Inflammatory macrophage treated with lipopolysaccharide for 4 hours (primary cell): Measurements from ENCODE around the gene PRPH.
A peak's percentile ranks its signal among the peaks of the same experiment; 100 is the strongest.
"Not testable (repeated sequence)": the region's sequence is repeated elsewhere in the genome, so short reads cannot be mapped to it uniquely, and the experiment has no call there.

Experiments used
- DNase-seq: peaks from one replicate; pipeline ENCODE4 v3.0.0-alpha.2; 2020

Gene PRPH

GRCh38 chr12:49295082-49295936, at the start of gene PRPH:
PRPH (plus strand) TSS chr12:49295147; CDS start chr12:49295201, 54 bp downstream.
- no peak for DNase-seq

DNA sequence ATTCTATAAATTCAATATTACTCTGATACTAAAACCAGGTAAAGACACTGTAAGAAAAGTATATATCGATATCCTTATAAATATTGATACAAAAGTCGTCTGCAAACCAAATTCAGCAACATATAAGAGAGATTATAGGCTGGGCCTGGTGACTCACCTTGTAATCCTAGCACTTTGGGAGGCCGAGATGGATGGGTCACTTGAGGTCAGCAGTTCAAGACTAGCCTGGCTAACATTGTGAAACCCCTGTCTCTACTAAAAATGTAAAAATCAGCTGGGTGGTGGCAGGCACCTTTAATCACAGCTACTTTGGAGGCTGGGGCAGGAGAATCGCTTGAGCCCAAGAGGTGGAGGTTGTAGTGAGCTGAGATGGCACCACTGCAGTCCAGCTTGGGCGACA, 43.6 kb upstream of the PRPH start:
- DNase-seq = no peak

DNA sequence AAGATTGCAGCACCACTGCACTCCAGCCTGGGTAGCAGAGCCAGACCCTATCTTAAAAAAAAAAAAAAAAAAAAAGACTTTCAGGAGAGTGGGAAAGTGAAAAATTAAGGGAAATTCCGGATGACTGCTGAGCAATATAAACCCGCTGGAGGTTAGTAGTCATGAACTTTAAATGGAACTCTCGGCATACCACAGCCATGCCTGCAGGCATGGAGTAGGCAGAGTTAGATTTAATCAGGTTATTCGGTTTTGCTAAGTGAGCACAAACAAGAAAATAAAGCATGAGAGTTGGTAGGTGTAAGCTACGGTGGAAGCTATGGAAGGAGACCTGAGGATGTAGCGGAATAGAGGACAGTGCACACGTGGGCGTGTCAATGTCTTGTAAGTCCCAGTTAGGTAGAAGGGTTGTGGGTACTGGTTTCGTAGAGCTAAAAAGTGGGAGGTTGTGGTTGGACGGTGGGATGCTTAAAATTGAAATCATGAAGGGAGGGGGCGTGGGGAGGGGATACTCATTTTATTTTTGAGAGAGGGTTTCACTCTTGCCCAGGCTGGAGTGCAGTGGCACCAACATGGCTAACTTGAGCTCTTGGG, 41.8 kb upstream of the PRPH start:
- DNase-seq = no peak

DNA sequence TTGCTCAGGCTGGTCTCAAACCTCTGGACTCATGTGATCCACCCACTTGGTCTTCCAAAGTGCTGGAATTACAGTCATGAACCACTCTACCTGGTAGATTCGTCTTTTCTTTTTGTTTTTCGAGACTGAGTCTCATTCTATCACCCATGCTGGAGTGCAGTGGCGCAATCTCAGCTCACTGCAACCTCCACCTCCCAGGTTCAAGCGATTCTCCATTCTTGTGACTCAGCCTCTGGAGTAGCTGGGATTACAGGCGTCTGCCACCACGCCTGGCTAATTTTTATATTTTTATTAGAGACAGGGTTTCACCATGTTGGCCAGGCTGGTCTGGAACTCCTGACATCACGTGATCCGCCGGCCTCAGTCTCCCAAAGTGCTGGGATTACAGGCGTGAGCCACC, 39.5 kb upstream of the PRPH start:
- DNase-seq = not testable (repeated sequence)

DNA sequence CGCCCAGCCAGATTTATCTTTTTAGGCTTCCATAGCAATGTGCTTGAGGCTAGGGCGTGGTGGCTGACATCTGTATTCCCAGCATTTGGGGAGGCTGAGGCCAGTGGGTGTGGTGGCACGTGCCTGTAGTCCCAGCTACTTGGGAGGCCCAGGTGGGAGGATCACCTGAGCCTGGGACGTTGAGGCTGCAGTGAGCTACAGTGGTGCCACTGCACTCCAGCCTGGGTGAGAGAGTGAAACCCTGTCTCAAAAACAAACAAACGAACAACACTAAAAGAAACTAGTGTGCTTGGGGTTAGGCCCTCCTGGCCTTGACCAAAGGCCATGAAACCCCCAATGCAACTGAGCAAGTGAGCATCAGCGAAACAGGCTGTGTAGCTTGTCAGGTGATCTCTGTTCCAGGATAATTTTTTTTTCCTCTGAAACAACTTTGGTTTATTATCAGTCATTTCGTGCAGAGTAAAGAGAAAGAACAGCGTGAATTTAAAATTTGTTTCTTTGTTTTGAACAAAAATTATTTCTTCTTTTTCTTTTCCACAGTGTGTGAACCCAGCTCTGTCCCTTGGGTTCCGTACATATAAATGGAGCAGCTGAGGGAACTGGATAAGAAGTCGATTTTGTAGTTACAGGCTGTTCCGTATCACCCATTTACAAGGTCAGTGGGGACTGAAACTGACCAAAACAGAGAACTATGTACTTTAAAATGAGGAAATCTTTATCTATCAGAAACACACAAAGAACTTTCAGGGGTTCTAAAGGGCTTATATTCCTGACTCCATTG, 38.9 kb upstream of the PRPH start:
- DNase-seq = no peak

DNA sequence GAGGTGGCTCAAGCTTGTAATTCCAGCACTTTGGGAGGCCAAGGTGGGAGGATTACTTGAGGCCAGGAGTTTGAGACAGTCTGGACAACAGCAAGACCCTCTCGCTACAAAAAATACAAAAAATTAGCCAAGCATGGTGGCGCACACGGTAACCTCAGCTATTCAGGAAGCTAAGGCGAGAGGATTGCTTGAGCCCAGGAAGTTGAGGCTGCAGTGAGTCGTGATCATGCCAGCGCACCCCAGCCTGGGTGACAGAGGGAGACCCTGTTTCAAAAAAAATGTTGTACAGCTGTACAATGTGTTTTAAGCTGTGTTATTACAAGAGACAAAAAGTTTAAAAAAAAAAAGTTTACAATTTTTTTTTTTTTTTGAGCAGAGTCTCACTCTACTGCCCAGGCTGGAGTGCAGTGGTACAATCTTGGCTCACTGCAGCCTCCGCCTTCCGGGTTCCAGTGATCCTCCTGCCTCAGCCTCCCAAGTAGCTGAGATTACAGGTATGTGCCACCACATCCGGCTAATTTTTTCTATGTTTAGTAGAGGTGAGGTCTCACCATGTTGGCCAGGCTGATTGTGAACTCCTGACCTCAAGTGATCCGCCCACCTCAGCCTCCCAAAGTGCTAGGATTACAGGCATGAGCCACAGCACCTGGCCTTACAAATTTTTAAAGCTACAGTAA, 37.3 kb upstream of the PRPH start:
- not testable (repeated sequence) for DNase-seq

DNA sequence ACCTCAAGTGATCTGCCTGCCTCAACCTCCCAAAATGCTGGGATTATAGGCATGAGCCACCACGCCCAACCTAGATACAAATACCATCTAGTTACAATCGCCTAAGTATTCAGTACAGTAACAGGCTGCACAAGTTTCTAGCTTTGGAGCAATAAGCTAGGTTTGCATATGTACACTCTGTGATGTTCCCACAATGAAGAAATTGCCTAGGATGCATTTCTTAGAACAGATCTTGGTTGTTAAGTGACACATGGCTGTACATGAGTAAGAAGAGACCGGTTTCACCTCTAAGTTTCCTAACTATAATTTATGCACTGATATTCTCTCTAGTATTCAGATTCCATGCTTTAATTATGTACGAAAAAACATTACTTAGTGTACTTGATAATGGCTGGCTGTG, 35.5 kb upstream of the PRPH start:
- DNase-seq = no peak

- DNase-seq = peak; percentile 65
These were observed 34.8 kb upstream of the PRPH start for GRCh38 chr12:49260166-49260565.

- no peak for DNase-seq
These were observed 34.2 kb upstream of the PRPH start for GRCh38 chr12:49260571-49261363.

- no peak for DNase-seq
These were observed 33.2 kb upstream of the PRPH start for GRCh38 chr12:49261721-49262120.

- no peak for DNase-seq
These were observed 31.6 kb upstream of the PRPH start for GRCh38 chr12:49263400-49263763.

GRCh38 chr12:49264466-49264872, 30.5 kb upstream of the PRPH start:
- peak; percentile 32 for DNase-seq

- DNase-seq = peak; percentile 93
These were observed 29.8 kb upstream of the PRPH start, which contains the start of gene TUBA1C for GRCh38 chr12:49264873-49265792. TUBA1C (plus strand) TSS chr12:49265082; CDS start chr12:49265182, 100 bp downstream.

GRCh38 chr12:49269191-49269590, 25.8 kb upstream of the PRPH start:
- not testable (repeated sequence) for DNase-seq

- DNase-seq = no peak
These were observed 21.9 kb upstream of the PRPH start for GRCh38 chr12:49272790-49273725.

DNA sequence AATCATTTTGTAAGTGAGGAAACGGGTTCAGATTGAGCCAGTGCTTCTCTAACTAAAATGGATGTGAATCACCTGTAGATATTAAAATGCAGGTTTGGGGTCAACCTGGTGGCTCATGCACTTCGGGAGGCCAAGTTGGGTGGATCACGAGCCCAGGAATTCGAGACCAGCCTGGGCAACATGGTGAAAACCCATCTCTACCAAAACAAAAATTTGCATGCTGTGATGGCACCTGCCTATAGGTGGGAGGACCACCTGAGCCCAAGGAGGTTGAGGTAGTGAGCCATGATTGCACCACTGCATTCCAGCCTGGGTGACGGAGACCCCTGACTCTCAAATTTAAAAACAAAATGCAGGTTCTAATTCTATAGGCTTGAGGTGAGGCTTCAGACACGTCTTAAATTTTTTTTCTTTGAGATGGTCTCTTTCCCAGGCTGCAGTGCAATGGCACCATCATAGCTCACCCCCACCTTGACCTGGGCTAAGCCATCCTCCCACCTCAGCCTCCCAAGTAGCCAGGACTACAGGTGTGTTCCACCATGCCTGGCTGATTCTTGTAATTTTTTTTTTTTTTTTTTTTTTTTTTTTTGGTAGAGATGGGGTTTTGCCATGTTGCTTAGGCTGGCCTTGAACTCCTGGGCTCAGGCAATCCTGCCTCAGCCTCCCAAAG, 21.1 kb upstream of the PRPH start:
- no peak for DNase-seq

GRCh38 chr12:49274396-49275069, 20.4 kb upstream of the PRPH start:
- no peak for DNase-seq
